HG03095 (cell line): ENCODE measurements around the gene RAVER1.

Source experiments
- ATAC-seq: cut with Tn5 transposase; IDR thresholded peaks from one replicate; pipeline ENCODE4 v1.9.1; 2021; ENCODE audit warnings: moderate library complexity; ENCODE audit not compliant: unreplicated experiment

Gene RAVER1

DNA sequence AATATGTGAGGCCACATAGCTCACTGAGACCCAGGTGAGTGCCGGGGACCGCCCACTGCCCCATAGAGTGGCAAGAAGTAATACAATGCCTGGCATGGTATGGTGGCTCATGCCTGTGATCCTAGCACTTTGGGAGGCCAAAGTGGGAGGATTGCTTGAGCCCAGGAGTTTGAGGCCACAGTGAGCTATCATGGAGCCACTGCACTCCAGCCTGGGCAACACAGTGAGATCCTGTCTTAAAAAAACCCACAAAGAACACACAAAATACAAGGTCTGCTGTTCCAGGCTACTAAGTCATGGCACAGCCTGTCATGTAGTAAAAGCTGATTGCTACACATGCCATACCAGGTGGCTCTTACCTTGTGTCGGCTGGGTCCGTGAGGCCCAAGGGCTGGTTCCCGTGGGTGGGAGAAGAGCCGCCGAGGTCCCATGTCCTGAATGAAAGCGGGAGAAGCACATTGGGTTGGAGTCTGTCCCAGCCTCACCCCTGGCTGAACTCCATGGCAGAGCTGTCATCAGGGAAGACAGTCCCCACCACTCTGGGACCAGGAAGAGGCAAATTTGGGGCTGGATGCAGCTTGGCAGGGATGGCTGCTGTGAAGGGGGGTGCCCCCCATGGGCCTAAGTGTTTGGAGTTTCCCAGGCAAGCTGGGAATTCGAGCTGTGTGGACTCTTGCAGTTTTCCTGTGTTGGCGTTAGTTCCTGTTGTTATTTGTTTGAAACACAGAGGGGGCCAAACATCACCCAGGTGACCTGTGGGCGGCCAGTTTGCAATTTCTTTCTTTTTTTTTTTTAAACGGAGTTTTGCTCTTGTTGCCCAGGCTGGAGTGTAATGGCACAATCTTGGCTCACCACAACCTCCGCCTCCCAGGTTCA lies 14.3 kb downstream of the RAVER1 start:
- no peak for ATAC-seq

DNA sequence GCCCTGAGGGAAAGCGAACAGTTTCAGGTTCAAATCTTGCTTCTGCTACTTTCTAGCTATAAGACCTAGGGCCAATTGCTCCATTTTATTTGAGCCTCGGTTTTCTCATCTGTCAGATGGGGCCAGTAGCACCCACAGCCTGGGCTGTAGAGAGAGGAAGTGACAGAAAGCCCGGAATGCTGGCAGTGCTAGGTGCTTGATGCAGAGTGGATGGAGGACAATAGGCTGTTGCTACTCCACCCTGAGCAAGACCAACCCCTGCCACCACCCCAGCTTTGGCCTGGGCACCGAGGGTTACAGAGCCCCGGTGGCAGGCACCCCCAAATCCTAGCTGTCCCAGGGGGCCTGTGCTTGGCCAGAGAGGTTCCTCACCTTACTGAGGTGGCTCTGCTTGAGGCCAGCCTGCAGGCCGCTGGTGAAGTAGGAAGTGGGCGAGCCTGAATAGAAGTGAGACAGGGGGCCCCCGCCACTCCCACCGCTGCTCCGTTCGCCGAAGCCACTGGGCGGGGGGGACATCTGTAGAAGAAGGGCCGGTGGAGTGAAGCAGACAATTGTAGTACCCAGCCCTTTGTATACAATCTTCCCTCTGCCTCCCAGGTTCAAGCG lies 15.4 kb downstream of the RAVER1 start:
- ATAC-seq, result no peak

DNA sequence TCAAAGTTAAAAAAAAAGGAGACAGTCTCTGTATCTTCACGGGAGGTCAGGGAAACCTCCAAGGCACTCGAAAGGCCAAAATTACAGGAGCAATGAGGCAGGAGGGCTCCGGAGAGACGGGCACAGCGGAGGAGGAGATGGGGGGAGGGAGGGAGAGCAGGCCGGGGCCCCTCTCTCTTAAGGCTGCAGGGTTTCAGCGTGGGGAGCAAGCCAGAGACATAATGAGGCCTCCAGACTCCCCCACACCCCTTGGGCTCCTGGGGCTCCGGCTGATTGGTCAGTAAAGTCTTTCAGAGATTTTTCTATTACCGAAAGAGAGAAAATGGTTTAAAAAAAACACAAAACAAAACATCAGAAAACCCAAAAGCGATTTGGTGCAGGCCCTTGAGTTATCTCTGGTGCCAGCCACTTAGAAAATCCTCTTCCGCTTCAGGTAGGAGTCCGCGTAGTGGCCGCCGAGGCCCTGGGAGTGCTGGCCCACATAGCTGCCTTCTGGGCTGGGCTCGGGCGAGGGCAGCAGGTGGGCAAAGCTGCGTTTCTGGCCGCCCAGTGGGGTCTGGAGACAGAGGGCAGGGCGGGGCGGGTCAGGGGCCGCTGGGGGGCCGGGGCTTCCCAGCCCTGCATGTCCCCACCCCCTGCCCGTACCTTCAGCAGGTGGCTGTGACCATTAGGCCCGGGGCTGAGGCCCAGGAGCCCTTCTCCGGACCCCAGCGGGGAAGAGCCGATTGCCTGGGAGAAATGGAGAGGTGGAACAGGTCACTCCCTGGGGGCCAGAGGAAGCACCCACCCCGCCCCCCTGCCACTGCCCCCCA lies 16.1 kb downstream of the RAVER1 start:
- ATAC-seq, result no peak

DNA sequence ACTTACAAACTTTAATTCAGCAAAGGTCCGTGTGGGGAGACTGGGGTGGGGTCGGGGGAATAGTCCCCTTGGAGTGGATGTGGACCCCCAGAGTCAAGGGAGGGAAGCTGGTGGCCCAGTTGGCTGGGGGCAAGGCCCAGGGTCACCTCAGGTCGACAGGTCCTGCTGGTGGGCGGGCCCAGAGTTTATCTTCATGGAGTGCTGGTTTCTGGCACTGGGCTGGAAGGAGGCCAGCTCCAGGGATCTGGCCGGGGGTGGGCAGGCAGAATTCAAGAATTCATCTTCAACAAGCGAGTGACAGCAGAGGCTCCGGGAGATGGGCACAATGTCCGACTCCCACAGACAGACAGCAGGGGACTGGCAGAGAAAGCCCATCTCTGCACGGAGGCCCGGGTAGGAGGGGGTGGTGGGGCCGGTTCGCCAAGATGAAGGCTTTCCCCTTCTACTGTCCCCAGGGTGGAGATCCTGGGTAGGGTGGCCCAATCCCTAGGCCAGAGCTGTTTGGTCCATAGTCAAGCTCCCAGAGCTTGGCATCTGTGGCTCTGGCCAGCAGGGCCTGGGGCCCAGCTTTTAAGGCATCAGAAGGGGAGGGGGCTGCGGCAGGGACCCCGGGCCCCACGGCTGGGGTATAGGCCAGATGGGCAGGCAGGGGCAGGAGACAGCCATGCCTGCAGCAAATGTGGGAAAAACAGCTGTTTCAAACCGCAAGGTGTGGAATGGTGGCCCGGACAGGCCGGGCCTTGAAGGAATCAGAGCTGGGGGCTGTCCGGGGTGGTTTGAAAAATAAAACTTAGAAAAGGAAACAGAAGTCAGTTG lies 16.9 kb downstream of the RAVER1 start:
- ATAC-seq, result no peak

DNA sequence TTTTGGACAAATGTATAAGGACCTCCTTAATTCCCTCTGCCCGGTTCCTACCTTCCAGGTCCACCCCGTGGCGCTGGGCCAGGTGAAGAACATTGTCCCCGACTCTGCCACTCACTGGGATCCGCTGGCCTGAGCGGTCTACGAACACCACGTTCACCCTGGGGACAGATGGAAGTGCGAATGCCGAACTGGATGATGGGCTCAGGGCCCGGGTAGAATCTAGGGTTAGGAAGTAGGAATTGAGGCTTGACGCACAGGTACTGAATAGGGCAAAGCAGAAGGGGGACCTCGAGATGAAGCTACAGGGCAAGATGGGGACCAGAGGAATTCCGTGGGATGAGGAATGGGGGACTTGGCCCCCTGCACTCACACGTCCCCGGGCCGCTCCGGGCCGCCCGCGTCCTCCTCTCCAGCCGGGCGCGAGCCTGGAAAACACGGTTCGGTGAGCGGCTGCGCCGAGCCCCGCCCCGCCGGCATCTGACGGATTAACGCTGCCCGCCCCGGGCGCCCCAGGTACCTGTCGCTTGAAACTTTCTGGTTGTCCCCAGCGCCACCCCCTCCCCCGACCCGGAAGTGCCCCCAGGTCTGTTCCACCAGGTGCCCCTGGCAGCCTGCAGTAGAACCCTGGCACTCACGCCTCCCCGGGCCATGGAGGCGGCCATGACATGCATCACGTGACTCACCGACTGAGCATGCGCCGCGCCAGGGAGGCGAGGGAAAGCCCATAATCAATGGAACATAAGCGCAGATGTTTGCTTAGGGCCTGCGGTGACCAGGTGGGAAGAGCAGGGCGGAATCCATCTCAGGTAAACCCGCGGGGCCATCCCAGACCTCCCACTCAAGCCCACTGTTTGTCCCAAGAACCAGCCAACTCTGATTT lies 17.8 kb downstream of the RAVER1 start, which contains the start of gene FDX2:
FDX2 (minus strand) TSS at position 681 of the 880 bp plus-strand sequence; CDS start at position 662, 19 bp downstream.
- no peak for ATAC-seq

DNA sequence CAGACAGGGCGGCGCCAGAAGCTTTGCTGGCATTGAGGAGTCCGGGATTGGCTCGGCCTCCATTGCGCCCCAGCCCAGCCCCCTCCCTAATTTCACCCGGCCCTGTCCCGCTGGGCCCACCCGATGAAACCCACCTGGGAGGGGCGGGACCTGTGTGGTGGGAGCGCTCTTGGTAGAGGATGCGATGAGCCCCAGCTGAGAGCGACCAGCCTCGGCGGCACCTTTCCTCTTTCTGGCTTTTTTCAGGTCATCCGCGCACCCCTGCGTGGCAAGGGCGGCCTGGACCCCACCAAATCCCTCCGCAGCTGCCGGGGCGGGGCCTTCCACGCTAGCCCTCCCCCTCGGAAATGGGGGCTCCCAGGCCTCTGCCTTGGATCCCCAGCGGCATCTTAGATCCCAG lies 23.9 kb downstream of the RAVER1 start, which contains the start of gene ZGLP1:
ZGLP1 (minus strand) TSS at position 393 of the 400 bp plus-strand sequence.
- no peak for ATAC-seq

DNA sequence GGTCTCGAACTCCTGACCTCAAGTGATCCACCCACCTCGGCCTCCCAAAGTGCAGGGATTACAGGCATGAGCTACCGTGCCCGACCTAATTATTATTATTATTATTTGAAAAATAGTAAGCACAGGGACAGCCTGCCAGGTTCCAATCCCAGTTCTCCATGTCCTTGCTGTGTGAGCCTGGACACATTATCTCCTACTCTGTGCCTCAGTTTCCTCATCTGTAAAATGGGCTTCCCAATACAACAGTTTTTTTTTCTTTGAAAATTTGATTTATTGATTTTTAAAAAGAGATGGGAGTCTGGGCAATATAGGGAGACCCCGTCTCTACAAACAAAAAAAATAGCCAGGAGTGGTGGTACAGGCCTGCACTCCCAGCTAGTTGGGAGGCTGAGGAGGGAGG lies 27.0 kb downstream of the RAVER1 start:
- no peak for ATAC-seq

DNA sequence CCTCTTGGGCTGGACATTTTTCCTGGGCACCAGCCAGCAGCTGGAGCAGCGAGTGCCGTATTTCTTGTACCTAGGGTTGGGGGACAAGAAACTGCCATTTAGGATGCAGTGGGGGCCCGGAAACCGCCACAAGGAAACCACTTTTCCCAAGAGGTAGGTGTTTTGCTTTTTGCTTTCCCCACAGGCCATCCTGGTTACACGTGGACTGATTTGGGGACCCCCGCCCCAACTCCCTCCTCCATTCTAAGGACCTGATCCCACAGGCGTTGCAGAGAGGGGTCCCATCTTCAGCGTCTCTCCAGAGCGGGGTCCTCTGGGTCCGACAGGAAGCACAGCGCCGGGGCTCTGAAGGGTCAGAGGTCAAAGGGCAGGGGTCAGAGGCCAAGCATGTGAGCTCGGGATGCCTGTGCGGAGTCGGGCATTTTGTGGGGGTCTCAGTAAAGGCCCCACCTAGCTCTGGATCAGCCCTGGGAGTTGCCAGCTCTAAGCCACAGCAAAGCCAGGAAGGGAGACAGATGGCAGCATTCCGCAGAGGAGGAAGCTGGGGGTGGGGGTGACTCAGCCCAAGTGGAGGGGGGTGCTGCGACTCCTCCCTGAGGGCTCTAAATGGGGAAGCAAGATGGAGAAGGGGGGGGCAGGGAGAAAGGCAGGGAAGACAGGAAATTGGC lies 28.1 kb downstream of the RAVER1 start:
- ATAC-seq, result no peak

DNA sequence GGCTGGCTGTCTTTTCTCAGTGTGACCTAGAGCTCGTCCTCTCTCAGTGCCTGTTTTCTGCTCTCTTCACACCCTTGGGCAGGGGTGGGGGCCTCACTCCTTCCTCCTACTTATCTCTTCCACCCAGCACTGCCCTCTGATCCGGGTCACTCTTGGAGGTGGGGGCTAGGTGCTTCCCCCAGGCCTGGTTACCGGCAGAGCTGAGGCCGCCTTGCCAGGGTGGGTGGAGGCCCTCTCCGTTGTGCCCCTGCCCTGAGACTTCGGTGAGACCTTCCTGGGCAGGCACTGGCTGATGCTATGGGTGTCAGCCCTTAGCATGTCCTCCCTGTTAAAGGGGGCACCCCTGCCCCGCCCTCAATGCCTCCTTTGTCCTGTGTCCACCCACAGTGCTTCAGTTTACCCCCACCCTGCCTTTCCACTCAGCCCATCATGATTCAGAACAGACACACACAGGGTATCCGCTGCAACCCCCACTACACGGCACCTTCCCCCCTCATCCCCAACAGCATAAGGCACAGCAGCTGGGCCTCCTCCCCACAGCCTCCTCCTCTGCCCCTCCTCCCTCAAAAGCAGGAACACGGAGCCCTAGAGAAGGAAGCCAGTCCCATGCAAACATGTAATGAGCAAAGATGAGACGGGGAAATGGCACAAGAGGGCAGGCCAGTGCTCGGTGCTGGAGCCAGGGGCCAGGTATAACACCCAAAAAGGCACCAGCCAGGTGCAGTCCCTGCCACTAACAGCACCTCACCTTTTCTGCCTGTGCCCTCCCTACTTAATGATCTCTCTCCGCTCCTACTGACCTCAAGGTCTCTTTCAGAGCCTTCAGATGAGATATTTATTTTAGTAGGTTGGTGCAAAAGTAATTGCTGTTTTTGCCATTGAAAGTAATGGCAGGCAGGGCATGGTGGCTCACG lies 33.5 kb downstream of the RAVER1 start:
- ATAC-seq, result no peak

DNA sequence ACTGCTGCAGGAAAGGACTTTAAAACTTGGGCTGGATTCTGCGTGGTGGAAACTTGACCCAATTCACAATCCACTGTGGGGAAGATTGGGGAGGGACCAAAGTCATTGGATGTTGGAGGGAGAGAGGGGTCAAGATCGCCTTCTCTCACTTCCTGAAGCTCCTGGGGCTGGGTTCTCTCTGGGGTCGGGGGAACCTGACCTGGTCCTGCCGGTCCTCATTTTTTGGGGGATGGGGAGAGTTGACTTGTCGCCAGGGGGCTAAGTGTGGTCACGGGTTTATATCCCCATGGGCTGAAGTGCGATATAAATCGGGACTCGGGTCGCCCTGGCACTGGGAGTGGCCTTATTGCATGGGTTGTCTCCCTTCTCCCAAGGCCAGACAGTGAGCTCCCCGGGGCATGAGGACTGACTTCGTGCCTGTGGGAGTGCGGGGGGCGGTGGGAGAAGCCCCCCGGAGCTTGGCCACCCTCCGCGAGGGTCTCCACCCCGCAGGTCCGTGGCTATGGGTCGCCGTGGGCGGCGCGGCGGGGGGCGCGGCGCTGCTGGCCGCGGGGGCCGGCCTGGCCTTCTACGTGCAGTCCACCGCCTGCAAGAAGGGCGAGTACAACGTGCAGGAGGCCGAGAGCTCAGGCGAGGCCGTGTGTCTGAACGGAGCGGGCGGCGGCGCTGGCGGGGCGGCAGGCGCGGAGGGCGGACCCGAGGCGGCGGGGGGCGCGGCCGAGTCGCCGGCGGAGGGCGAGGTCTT lies 37.3 kb downstream of the RAVER1 start:
- ATAC-seq, result no peak

DNA sequence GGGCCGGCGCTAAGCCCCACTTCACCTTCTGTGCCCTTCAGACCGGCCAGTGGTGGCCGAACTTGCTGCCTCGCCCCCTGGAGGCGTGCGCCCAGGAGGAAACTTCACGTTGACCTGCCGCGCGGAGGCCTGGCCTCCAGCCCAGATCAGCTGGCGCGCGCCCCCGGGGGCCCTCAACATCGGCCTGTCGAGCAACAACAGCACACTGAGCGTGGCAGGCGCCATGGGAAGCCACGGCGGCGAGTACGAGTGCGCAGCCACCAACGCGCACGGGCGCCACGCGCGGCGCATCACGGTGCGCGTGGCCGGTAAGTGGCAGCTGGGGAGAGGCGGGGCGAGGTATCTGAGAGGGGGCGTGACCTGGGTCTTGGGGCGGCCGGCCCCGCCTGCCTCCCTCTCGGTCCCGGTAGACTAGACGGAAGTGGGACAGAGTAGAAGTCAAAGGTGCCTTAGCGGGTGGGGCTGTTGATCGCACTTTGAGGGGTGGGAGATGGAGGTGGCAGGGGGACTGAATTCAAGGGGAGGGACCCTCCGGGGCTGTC lies 38.0 kb downstream of the RAVER1 start:
- ATAC-seq, result no peak

DNA sequence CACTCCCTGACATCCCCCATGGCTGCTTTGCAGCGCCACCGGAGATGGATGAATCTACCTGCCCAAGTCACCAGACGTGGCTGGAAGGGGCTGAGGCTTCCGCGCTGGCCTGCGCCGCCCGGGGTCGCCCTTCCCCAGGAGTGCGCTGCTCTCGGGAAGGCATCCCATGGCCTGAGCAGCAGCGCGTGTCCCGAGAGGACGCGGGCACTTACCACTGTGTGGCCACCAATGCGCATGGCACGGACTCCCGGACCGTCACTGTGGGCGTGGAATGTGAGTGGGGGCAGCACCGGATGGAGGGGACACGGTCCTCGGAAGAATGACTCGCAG lies 39.0 kb downstream of the RAVER1 start:
- ATAC-seq, result no peak

DNA sequence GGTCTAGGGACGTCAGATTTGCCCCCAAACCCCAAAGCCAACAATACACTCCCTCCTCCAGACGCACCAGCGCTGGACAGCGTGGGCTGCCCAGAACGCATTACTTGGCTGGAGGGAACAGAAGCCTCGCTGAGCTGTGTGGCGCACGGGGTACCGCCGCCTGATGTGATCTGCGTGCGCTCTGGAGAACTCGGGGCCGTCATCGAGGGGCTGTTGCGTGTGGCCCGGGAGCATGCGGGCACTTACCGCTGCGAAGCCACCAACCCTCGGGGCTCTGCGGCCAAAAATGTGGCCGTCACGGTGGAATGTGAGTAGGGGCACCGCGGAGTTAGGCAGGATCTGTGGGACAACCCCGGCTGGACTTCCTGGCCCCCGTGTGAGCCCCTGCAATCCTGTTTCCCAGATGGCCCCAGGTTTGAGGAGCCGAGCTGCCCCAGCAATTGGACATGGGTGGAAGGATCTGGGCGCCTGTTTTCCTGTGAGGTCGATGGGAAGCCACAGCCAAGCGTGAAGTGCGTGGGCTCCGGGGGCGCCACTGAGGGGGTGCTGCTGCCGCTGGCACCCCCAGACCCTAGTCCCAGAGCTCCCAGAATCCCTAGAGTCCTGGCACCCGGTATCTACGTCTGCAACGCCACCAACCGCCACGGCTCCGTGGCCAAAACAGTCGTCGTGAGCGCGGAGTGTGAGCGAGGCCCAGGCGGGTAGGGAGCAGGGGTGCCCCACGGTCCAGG lies 39.5 kb downstream of the RAVER1 start:
- no peak for ATAC-seq

DNA sequence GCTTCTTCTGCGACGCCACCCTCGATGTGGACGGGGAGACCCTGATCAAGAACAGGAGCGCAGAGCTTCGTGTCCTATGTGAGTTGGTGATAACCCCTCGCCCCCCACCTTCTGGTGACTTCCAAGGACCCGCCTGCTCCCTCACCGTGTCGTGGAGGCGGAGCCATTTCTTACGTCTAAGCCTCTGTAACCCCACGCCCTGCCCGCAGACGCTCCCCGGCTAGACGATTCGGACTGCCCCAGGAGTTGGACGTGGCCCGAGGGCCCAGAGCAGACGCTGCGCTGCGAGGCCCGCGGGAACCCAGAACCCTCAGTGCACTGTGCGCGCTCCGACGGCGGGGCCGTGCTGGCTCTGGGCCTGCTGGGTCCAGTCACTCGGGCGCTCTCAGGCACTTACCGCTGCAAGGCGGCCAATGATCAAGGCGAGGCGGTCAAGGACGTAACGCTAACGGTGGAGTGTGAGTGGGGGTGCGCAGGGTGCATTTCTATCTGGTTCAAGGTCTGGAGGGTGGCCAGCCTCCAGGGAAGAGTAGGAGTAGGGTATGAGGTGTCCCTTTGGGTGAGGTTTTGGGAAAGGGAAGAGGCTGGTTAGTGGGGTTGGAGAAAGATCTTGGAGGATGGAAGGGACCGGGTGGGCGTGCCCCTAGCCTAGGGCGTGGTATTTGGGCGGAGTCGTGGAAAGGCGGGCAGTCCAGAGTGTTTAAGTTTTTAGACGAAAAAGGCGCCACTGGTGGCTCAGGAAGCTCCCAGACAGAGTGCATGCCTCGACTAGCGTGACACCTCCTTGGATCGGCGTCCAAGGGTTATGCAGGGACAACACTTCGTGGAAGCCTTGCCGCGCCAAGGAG lies 40.3 kb downstream of the RAVER1 start:
- no peak for ATAC-seq

DNA sequence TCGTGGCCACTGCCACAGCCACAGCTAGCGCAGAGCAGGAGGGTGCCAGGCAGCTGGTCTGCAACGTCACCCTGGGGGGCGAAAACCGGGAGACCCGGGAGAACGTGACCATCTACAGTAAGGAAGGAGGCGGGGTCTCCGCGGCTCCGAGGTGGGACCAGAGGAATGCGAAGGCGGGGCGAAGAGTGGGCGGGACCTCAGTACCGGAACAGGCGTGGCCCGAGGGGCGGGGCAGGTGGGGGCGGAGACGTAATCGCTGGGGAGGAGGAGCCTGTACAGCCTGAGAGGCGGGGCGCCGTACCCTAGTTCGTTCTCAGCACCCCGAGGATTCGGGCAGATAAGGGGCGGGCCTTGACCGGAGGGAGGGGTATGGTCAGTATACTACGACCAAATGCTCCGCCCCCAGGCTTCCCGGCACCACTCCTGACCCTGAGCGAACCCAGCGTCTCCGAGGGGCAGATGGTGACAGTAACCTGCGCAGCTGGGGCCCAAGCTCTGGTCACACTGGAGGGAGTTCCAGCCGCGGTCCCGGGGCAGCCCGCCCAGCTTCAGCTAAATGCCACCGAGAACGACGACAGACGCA lies 41.0 kb downstream of the RAVER1 start:
- peak; percentile 47 for ATAC-seq
